Transverse colon (tissue), 4 donors: ENCODE measurements around the gene PRADC1. TPM values are rescaled to one million over a fixed set of nuclear protein-coding genes. Genes with fewer than 3 reads are reported as not detected.

ENCODE experiments used
- DNase-seq: peaks from one replicate; pipeline ENCODE4 v3.0.0-alpha.2; 2019
- H3K27ac ChIP-seq, 4 donors: fragments of 200-600 bp; sonication (generic); 2 replicates each; pipeline ENCODE4 v1.5.1; 2016 to 2018; ENCODE audit warnings: inconsistent platforms in 4 of 4
- H3K27me3 ChIP-seq: fragments of 200-600 bp; sonication (generic); 2 replicates; pipeline ENCODE4 v1.5.1; 2017; ENCODE audit warnings: inconsistent platforms
- H3K36me3 ChIP-seq, 4 donors: fragments of 200-600 bp; sonication (generic); 2 replicates each; pipeline ENCODE4 v1.5.1; 2017 to 2019; ENCODE audit warnings: inconsistent platforms in 4 of 4
- H3K4me1 ChIP-seq, 4 donors: fragments of 200-600 bp; sonication (generic); 2 replicates each; pipeline ENCODE4 v1.5.1; 2017 to 2020; ENCODE audit warnings: inconsistent platforms in 4 of 4
- H3K4me3 ChIP-seq, 4 donors: fragments of 200-600 bp; sonication (generic); 1 replicate in 1 of 4; 2 replicates in 3 of 4; pipeline versions ENCODE4 v1.5.1 to v1.6.1; 2017 to 2019; ENCODE audit warnings: inconsistent platforms in 4 of 4
- H3K9me3 ChIP-seq, 2 donors: fragments of 200-600 bp; sonication (generic); 2 replicates each; pipeline ENCODE4 v1.5.1; 2017 to 2019; ENCODE audit warnings: inconsistent platforms in 2 of 2
- CTCF ChIP-seq, 5 experiments: fragments of 200-600 bp in 3 of 5; fragments of 450-650 bp in 2 of 5; sonication (generic) in 3 of 5; IDR thresholded peaks; 1 replicate in 2 of 5; 2 replicates in 3 of 5; pipeline ENCODE4 v1.5.1; 2016 to 2017; ENCODE audit warnings: antibody characterized with exemption in 5 of 5, inconsistent platforms in 3 of 5, mild to moderate bottlenecking in 2 of 5, moderate library complexity in 1 of 5
- EP300 ChIP-seq: sonication (generic); formaldehyde crosslinking; IDR thresholded peaks from one replicate; pipeline ENCODE4 v1.6.1; 2017; ENCODE audit warnings: antibody characterized with exemption, low read depth
- POLR2A ChIP-seq: fragments of 450-650 bp; IDR thresholded peaks from one replicate; pipeline ENCODE4 v1.6.1; 2016; ENCODE audit warnings: antibody characterized with exemption, mild to moderate bottlenecking, moderate library complexity
- POLR2AphosphoS5 ChIP-seq, 3 donors: sonication (generic); formaldehyde crosslinking; IDR thresholded peaks; one replicate each; pipeline ENCODE4 v1.6.1; 2016; ENCODE audit warnings: antibody characterized with exemption in 3 of 3
- WGBS, 2 donors: methylation state at CpG; one replicate each; pipeline ENCODE4 v1.1.5; 2018; ENCODE audit warnings: low coverage in 1 of 2; 5-methylcytosine and 5-hydroxymethylcytosine counted together
- in situ Hi-C, 4 donors: fragments of 200-750 bp; cut with MboI; loops; one replicate each; pipeline versions ENCODE4 v1.15.0 to v1.15.1; 2017; ENCODE audit warnings: low sequenced_read_pairs in 3 of 4, low pct_ligation_motif_present in 1 of 4, low pct_unique_long_range_greater_than_20kb in 1 of 4
- intact Hi-C: fragments of 100-400 bp; cut with DNase I; formaldehyde crosslinking; loops from one replicate; pipeline ENCODE4 v1.15.1; 2023; ENCODE audit warnings: low total_unique reads
- total RNA-seq, 4 donors: library from RNA; depleted of rRNA; stranded (reverse); fragments of >200 nt; gene quantifications; one replicate each; pipeline ENCODE4 v1.1.0, GENCODE V29; 2016

PRADC1 gene
- total RNA-seq, 4 donors from 2014 or later: 44.3 to 77.1 (median 61.8) TPM

GRCh38 chr2:73259704-73260337 lies 26.8 kb upstream of the PRADC1 start:
- no peak overlapping the region for H3K27ac ChIP-seq
- H3K4me3 ChIP-seq: no peak overlapping the region
- no peaks in the 10 kb centered on the region for H3K36me3 ChIP-seq
- H3K9me3 ChIP-seq: no peaks in the 10 kb centered on the region
- H3K4me1 ChIP-seq: no peaks in the 10 kb centered on the region
- in situ Hi-C loops: no loop called here
- TF ChIP-seq CTCF (IDR thresholded peaks at IDR 0.05) (no peak), POLR2A (no peak)
- no peak for DNase-seq
- no peaks in the 10 kb centered on the region for H3K27me3 ChIP-seq
- intact Hi-C loops: no loop called here
- 68% methylated on average over 4 of the region's 4 CpGs; no CpG with 5 or more reads in 1 of the 2 donors for WGBS, 2 donors

GRCh38 chr2:73259276-73259675 lies 26.2 kb upstream of the PRADC1 start:
- Histone ChIP-seq H3K9me3 (no peaks in the 10 kb centered on the region), H3K27ac (no peak overlapping the region), H3K4me3 (no peak overlapping the region), H3K4me1 (no peaks in the 10 kb centered on the region), H3K27me3 (no peaks in the 10 kb centered on the region), H3K36me3 (no peaks in the 10 kb centered on the region)
- no peak for DNase-seq
- WGBS, 2 donors: 93 to 100% methylated on average over 1 to 8 of the region's 8 CpGs
- intact Hi-C loops: no loop called here
- in situ Hi-C loops: no loop called here
- TF ChIP-seq CTCF (IDR thresholded peaks at IDR 0.05) (no peak), POLR2AphosphoS5 (IDR thresholded peaks at IDR 0.05) (no peak)

GRCh38 chr2:73258913-73259215 lies 25.8 kb upstream of the PRADC1 start:
- Histone ChIP-seq H3K36me3 (no peaks in the 10 kb centered on the region), H3K27ac (no peak overlapping the region), H3K27me3 (no peaks in the 10 kb centered on the region), H3K4me3 (no peak overlapping the region), H3K4me1 (no peaks in the 10 kb centered on the region), H3K9me3 (no peaks in the 10 kb centered on the region)
- intact Hi-C loops (no loop called here), in situ Hi-C loops (no loop called here)
- no peak for TF ChIP-seq POLR2A
- no peak for TF ChIP-seq EP300
- TF ChIP-seq CTCF (IDR thresholded peaks at IDR 0.05): no peak
- TF ChIP-seq POLR2AphosphoS5 (IDR thresholded peaks at IDR 0.05): no peak
- 97% methylated on average over 4 of the region's 9 CpGs; no CpG with 5 or more reads in 1 of the 2 donors for WGBS, 2 donors
- DNase-seq: no peak

- intact Hi-C loops (no loop called here), in situ Hi-C loops (no loop called here)
- Histone ChIP-seq H3K4me3 (no peak overlapping the region), H3K9me3 (no peaks in the 10 kb centered on the region), H3K36me3 (peaks cover 0 to 4% (median 0%) of the 10 kb centered on the region in 4 donors), H3K27me3 (no peaks in the 10 kb centered on the region), H3K4me1 (no peaks in the 10 kb centered on the region), H3K27ac (no peak overlapping the region)
- TF ChIP-seq POLR2AphosphoS5 (IDR thresholded peaks at IDR 0.05) (no peak), POLR2A (no peak)
- DNase-seq: no peak
- 92% methylated on average over 7 of the region's 8 CpGs; no CpG with 5 or more reads in 1 of the 2 donors for WGBS, 2 donors
Observed at GRCh38 chr2:73258186-73258912, 25.3 kb upstream of the PRADC1 start.
